Muscle of back (tissue), 11 donors: ENCODE measurements around the gene DGKA. TPM values are rescaled to one million over a fixed set of nuclear protein-coding genes. Genes with fewer than 3 reads are reported as not detected.
A peak's percentile ranks its signal among the peaks of the same experiment; 100 is the strongest.
"Not testable (repeated sequence)": the region's sequence is repeated elsewhere in the genome, so short reads cannot be mapped to it uniquely, and the experiment has no call there.

Experiments used
- DNase-seq, 3 donors: peaks; one replicate each; pipeline versions ENCODE4 v3.0.0 to v3.0.0-alpha.2; 2013
- polyA plus RNA-seq, 10 donors: library from polyadenylated mRNA; unstranded; fragments of 120-200 nt; gene quantifications; one replicate each; pipeline ENCODE4 v1.2.1, GENCODE V29; 2013; ENCODE audit not compliant: insufficient read length in 10 of 10

Gene DGKA
- polyA plus RNA-seq, 10 donors, result 12.8 to 49.9 (median 22.0) TPM

DNA sequence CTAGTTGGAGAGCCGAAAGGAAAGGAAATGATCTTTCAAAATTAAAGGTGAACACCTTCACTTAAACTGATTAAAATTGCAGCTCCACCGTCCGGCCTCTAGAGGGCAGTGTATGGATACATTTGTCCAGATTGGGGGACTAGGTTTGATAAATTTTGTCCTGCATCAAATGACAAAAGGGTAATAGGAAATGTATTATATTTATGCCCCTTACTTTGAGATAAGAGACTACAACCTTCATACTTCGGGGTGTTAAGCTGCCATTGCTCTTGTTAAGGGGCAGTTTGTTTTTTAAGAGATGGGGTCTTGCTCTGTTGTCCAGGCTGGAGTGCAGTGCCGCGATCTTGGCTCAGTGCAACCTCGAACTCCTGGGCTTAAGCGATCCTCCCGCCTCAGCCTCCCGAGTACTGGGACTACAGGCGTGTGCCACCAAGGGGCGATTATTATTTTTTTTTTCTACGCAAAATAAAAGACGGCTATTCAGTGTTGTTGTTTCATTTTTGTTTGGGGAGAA is 65.3 kb downstream of the DGKA start:
- peak; percentile 68 to 85 (median 76) for DNase-seq

DNA sequence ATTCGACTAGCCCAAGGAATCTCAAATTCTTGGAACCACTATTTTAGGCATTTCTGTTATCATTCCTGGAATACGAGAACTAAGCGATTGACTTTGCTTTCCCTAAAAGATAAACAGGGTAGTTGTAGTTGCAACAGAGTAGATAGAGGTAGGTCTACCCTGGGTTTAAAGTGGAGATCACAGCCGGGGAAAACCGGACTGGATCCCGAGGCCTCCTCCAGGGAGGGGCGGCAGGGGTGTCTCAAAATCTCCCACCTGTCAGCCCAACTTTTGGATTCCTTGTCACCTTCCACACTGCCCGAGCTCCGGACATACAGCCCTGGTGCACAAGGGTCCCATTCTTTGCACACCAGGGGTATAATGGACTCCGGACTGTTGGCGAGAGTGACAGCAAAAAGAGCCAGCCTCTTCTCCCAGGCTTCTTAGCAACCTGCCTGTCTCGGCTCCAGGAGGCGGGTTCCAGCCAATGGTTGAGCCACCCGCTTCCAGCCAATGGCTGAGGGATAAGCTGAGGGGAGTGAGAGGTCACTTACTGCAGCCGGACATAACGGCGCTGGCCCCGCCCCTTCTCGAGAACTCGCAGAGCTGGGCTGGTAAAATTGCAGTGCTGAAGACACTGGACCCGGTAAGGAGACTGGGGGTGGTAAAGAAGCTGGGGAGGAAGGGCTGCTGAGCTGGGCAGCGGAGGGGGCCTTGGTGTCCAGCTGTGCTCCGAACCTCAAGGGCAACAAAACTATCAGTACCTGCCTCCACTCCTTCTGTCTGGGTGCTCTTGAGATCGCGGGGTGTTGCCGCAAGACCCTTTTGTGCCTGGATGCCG is 66.0 kb downstream of the DGKA start, which contains the start of gene SUOX:
Gene SUOX, plus strand, starts transcription at position 562 of the 820 bp plus-strand sequence. CDS start 4,946 bp downstream, outside the sequence.
- peak; percentile 95 to 98 (median 96) for DNase-seq

DNA sequence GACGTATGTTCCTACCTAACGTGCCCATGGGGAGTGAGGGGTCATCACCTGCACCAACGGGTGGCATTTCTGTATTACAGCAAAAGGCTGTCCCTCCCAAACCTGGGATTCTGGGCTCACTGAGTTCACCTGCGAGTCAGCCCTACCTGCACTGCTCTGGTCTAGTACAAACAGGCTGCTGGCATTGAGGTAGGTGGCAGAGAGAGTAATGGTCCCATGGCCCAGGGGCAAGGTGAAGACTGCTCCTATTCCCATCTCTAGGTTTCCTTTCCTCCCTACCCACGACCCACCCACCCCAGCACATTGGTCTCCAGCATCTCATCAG is 66.5 kb downstream of the DGKA start:
- no peak for DNase-seq

DNA sequence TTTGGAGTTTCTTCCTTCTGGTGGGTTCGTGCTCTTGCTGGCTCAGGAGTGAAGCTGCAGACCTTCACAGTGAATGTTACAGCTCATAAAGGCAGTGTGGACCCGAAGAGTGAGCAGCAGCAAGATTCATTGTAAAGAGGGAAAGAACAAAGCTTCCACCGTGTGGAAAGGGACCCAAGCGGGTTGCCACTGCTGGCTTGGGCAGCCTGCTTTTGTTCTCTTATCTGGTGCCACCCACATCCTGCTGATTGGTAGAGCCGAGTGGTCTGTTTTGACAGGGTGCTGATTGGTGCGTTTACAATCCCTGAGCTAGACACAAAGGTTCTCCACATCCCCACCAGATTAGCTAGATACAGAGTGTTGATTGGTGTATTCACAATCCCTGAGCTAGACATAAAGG is 68.6 kb downstream of the DGKA start:
- DNase-seq, result not testable (repeated sequence)

DNA sequence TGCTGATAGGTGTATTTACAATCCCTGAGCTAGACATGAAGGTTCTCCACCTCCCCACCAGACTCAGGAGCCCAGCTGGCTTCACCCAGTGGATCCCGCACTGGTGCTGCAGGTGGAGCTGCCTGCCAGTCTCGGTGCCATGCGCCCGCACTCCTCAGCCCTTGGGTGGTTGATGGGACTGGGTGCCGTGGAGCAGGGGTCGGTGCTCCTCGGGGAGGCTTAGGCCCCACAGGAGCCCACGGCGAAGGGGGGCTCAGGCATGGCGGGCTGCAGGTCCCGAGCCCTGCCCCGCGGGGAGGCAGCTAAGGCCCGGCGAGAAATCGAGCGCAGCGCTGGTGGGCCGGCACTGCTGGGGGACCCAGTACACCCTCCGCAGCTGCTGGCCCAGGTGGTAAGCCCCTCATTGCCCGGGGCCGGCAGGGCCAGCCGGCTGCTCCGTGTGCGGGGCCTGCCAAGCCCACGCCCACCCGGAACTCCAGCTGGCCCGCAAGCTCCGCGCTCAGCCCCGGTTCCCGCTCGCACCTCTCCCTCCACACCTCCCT is 69.1 kb downstream of the DGKA start:
- DNase-seq, result not testable (repeated sequence)

DNA sequence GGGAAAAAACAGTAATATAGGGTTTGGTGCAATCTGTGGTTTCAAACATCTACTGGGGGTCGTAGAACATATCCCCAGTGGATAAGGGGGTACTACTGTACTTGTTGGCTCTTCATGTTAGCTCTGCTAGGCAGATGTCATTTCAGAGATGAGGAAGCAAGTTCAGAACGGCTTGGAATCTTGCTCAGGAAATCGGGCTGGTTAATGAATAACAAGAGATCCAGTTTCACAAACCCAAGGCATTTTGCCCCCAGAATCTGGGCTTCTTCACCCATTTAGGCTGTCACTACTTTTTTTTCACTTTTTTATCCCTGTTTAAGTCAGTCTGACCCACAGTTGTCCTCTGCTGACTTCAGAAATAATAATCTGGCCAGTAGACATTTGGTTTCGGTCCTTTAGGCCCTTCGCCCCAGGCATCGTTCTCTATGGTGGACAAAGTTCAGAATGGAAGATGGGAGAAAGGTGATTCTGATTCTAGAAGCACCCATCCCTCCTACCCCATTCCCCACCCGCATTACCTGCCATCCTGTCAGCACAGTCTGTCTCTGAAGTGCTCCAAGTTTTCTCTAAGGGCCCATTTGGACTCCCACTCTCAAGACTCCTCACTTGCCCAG is 70.6 kb downstream of the DGKA start:
- no peak for DNase-seq

DNA sequence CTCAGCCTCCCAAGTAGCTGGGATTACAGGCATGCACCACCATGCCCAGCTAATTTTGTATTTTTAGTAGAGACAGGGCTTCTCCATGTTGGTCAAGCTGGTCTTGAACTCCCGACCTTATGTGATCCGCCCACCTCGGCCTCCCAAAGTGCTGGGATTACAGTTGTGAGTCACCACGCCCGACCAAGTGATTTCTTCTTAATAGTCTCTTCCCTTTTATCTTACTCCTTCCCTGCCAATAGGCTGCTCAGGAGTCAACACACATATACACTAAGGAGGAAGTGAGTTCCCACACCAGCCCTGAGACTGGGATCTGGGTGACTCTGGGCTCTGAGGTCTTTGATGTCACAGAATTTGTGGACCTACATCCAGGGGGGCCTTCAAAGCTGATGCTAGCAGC is 72.4 kb downstream of the DGKA start:
- not testable (repeated sequence) for DNase-seq

Other genes starting within 250 kb of the DGKA start
- 100 to 1,000 TPM; 194 to 443 (median 371) TPM for gene ITGA7, start 223.3 kb upstream of the DGKA start, polyA plus RNA-seq
- 100 to 1,000 TPM in 4 of 10 donors, 10 to 100 TPM in 6; 80.9 to 115 (median 99.5) TPM for gene BLOC1S1, start 215.1 kb upstream of the DGKA start, polyA plus RNA-seq
- 10 to 100 TPM in 9 of 10 donors, 1 to 10 TPM in 1; 9.3 to 49.9 (median 19.5) TPM for gene RDH5, start 210.8 kb upstream of the DGKA start, polyA plus RNA-seq
- 100 to 1,000 TPM; 694 to 894 (median 792) TPM for gene CD63, start 202.2 kb upstream of the DGKA start, polyA plus RNA-seq
- 10 to 100 TPM; 11.0 to 13.9 (median 12.5) TPM for gene GDF11, start 188.0 kb upstream of the DGKA start, polyA plus RNA-seq
- gene SARNP, start 113.4 kb upstream of the DGKA start, polyA plus RNA-seq, result 10 to 100 TPM; 62.5 to 85.4 (median 74.6) TPM
- gene ORMDL2, start 113.1 kb upstream of the DGKA start, polyA plus RNA-seq, result 10 to 100 TPM; 12.1 to 19.4 (median 16.7) TPM
- gene DNAJC14, start 101.6 kb upstream of the DGKA start, polyA plus RNA-seq, result 10 to 100 TPM; 20.1 to 26.6 (median 22.8) TPM
- gene MMP19, start 88.2 kb upstream of the DGKA start, polyA plus RNA-seq, result 1 to 10 TPM; 1.9 to 4.9 (median 3.4) TPM
- gene PYM1, start 3.3 kb upstream of the DGKA start, polyA plus RNA-seq, result 10 to 100 TPM; 18.2 to 28.2 (median 21.2) TPM
- gene PMEL, start 34.9 kb downstream of the DGKA start, polyA plus RNA-seq, result 10 to 100 TPM in 2 of 10 donors, 1 to 10 TPM in 5, under 1 TPM in 3; 0.71 to 38.1 (median 1.4) TPM
- 10 to 100 TPM; 21.0 to 42.1 (median 28.6) TPM for gene CDK2, start 35.7 kb downstream of the DGKA start, polyA plus RNA-seq
- 100 to 1,000 TPM in 9 of 10 donors, 10 to 100 TPM in 1; 99.4 to 141 (median 121) TPM for gene RAB5B, start 42.9 kb downstream of the DGKA start, polyA plus RNA-seq
- 10 to 100 TPM; 11.8 to 16.9 (median 12.9) TPM for gene SUOX, start 66.1 kb downstream of the DGKA start, polyA plus RNA-seq
- 10 to 100 TPM in 1 of 10 donors, 1 to 10 TPM in 9; 5.5 to 11.3 (median 7.8) TPM for gene IKZF4, start 89.9 kb downstream of the DGKA start, polyA plus RNA-seq
- gene RPS26, start 110.8 kb downstream of the DGKA start, polyA plus RNA-seq, result 100 to 1,000 TPM in 8 of 10 donors, 10 to 100 TPM in 2; 79.8 to 679 (median 311) TPM
- gene ERBB3, start 149.0 kb downstream of the DGKA start, polyA plus RNA-seq, result 100 to 1,000 TPM in 9 of 10 donors, 10 to 100 TPM in 1; 83.9 to 228 (median 151) TPM
- 100 to 1,000 TPM in 8 of 10 donors, 10 to 100 TPM in 2; 93.0 to 121 (median 109) TPM for gene PA2G4, start 173.4 kb downstream of the DGKA start, polyA plus RNA-seq
- 1,000 to 10,000 TPM; 4,692 to 6,543 (median 5,537) TPM for gene RPL41, start 185.5 kb downstream of the DGKA start, polyA plus RNA-seq
- 1 to 10 TPM; 3.4 to 6.3 (median 4.6) TPM for gene ZC3H10, start 187.1 kb downstream of the DGKA start, polyA plus RNA-seq
- gene ESYT1, start 197.1 kb downstream of the DGKA start, polyA plus RNA-seq, result 10 to 100 TPM; 64.1 to 91.1 (median 79.6) TPM
- 100 to 1,000 TPM; 502 to 996 (median 790) TPM for gene MYL6B, start 221.4 kb downstream of the DGKA start, polyA plus RNA-seq
- 1,000 to 10,000 TPM; 1,255 to 1,671 (median 1,389) TPM for gene MYL6, start 227.2 kb downstream of the DGKA start, polyA plus RNA-seq